SK-N-SH (cell line): Measurements from ENCODE around the gene CDH23.

Source experiments
- CHD2 ChIP-seq: fragments of 150-350 bp; IDR thresholded peaks from 2 replicates; pipeline ENCODE4 v1.6.1; 2018; ENCODE audit warnings: low read length; ENCODE audit not compliant: partially characterized antibody
- FOXJ3 ChIP-seq: sonication (generic); formaldehyde crosslinking; IDR thresholded peaks from 2 replicates; pipeline ENCODE4 v1.5.1; 2020; ENCODE audit warnings: mild to moderate bottlenecking, missing genetic modification reagents
- JUND ChIP-seq: IDR thresholded peaks from 2 replicates; pipeline ENCODE4 v1.4.0; 2012
- POLR2AphosphoS5 ChIP-seq: IDR thresholded peaks from 2 replicates; pipeline ENCODE4 v1.6.1; 2012; ENCODE audit warnings: low read depth, low read length
- RAD21 ChIP-seq: IDR thresholded peaks from 2 replicates; pipeline ENCODE4 v1.6.1; 2012; ENCODE audit warnings: mild to moderate bottlenecking, low read length
- TCF12 ChIP-seq: IDR thresholded peaks from 2 replicates; pipeline ENCODE4 v1.4.0; 2012
- TEAD4 ChIP-seq: IDR thresholded peaks from 2 replicates; pipeline ENCODE4 v1.4.0; 2012; ENCODE audit warnings: mild to moderate bottlenecking, borderline replicate concordance; ENCODE audit not compliant: insufficient read depth
- YY1 ChIP-seq: IDR thresholded peaks from 2 replicates; pipeline ENCODE4 v1.4.0; 2012; ENCODE audit warnings: low read depth, mild to moderate bottlenecking
- TF ChIP-seq, protein P1 (sequence below): fragments of 200-600 bp; sonication (generic); IDR thresholded peaks from 2 replicates; pipeline ENCODE4 v1.6.1; 2017; ENCODE audit warnings: antibody characterized with exemption, mild to moderate bottlenecking, moderate library complexity
- TF ChIP-seq, protein P2 (sequence below): IDR thresholded peaks from 2 replicates; pipeline ENCODE4; 2012

DNA sequence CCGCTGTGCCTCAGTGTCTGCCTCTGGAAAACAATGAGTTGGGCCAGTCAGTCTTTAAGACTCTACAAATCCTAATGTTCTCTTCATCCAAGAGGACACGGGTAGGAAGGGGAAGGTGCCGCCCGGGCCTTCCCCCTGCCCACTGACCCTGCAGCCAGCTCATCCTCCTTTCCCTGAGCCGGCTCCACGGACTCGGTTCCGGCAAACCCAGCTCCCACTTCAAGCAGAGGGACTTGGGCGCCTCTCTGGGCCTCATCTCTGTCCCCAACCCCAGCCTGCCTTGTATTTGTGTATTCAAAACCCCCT lies 227.2 kb downstream of the CDH23 start:
- TF ChIP-seq, protein P1, sequence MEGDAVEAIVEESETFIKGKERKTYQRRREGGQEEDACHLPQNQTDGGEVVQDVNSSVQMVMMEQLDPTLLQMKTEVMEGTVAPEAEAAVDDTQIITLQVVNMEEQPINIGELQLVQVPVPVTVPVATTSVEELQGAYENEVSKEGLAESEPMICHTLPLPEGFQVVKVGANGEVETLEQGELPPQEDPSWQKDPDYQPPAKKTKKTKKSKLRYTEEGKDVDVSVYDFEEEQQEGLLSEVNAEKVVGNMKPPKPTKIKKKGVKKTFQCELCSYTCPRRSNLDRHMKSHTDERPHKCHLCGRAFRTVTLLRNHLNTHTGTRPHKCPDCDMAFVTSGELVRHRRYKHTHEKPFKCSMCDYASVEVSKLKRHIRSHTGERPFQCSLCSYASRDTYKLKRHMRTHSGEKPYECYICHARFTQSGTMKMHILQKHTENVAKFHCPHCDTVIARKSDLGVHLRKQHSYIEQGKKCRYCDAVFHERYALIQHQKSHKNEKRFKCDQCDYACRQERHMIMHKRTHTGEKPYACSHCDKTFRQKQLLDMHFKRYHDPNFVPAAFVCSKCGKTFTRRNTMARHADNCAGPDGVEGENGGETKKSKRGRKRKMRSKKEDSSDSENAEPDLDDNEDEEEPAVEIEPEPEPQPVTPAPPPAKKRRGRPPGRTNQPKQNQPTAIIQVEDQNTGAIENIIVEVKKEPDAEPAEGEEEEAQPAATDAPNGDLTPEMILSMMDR, result no peak
- TF ChIP-seq TCF12, result no peak
- no peak for TF ChIP-seq JUND
- TF ChIP-seq YY1, result no peak
- no peak for TF ChIP-seq TEAD4
- no peak for TF ChIP-seq POLR2AphosphoS5
- TF ChIP-seq, protein P2, sequence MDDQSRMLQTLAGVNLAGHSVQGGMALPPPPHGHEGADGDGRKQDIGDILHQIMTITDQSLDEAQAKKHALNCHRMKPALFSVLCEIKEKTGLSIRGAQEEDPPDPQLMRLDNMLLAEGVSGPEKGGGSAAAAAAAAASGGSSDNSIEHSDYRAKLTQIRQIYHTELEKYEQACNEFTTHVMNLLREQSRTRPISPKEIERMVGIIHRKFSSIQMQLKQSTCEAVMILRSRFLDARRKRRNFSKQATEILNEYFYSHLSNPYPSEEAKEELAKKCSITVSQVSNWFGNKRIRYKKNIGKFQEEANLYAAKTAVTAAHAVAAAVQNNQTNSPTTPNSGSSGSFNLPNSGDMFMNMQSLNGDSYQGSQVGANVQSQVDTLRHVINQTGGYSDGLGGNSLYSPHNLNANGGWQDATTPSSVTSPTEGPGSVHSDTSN, result no peak
- no peak for TF ChIP-seq CHD2
- no peak for TF ChIP-seq RAD21
- no peak for TF ChIP-seq FOXJ3 (CRISPR knock-in tag)
